MM.1S (cell line): ENCODE results near the gene PCDH9.

Source experiments
- EZH2 ChIP-seq: fragments of 300-600 bp; sonication (generic); optimal IDR thresholded peaks from 2 replicates; pipeline ENCODE3; 2017; ENCODE audit warnings: low read depth, mild to moderate bottlenecking, antibody characterized with exemption, low read length, mixed read lengths
- EZH2phosphoT487 ChIP-seq: fragments of 300-600 bp; sonication (generic); IDR thresholded peaks from 2 replicates; pipeline ENCODE4 v1.6.1; 2018; ENCODE audit warnings: antibody characterized with exemption, low read length
- TF ChIP-seq, protein P1 (sequence below): fragments of 300-600 bp; sonication (generic); IDR thresholded peaks from 2 replicates; pipeline ENCODE4 v1.5.1; 2016; ENCODE audit warnings: antibody characterized with exemption, low read length, mixed read lengths

DNA sequence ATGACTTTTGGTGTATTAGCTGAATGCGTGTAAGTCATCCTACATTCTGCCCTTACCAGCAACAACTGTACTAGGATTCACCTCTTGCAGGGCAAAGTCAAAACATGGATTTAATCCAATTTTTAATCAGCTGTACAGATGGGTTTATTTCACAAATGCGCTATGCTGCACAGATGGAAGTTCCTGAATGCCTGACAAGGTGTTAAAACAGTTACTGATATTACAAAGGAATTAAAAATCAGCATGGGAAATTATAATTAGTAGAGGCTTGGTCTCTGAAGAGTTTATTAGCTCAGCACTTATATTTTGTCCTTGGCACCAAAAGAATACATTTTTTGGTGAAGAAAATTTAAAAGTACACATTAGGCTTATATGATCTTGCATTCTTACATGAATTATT is 448.9 kb downstream of the PCDH9 start:
- TF ChIP-seq EZH2phosphoT487 (no peak), EZH2 (no peak)
- TF ChIP-seq, protein P1, sequence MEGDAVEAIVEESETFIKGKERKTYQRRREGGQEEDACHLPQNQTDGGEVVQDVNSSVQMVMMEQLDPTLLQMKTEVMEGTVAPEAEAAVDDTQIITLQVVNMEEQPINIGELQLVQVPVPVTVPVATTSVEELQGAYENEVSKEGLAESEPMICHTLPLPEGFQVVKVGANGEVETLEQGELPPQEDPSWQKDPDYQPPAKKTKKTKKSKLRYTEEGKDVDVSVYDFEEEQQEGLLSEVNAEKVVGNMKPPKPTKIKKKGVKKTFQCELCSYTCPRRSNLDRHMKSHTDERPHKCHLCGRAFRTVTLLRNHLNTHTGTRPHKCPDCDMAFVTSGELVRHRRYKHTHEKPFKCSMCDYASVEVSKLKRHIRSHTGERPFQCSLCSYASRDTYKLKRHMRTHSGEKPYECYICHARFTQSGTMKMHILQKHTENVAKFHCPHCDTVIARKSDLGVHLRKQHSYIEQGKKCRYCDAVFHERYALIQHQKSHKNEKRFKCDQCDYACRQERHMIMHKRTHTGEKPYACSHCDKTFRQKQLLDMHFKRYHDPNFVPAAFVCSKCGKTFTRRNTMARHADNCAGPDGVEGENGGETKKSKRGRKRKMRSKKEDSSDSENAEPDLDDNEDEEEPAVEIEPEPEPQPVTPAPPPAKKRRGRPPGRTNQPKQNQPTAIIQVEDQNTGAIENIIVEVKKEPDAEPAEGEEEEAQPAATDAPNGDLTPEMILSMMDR = no peak
